PC-9 (cell line): Measurements from ENCODE around the gene INTS13. TPM values are rescaled to one million over a fixed set of nuclear protein-coding genes. Genes with fewer than 3 reads are reported as not detected.

Source experiments
- BruUV-seq: library from RNA; stranded (reverse); fragments of 400-500 nt; replicated peaks from 2 replicates; lab custom pipeline; 2021; lab: Mats Ljungman, UMichigan
- CTCF ChIA-PET: fragments of 300-600 bp; sonication (Branson Sonifier 250); formaldehyde crosslinking; loops from one replicate; lab custom pipeline; 2022; ENCODE audit warnings: antibody characterized with exemption; lab: Charles Lee
- POLR2A ChIA-PET: fragments of 300-600 bp; sonication (Branson Sonifier 250); formaldehyde crosslinking; loops from one replicate; lab custom pipeline; 2022; ENCODE audit warnings: antibody characterized with exemption; ENCODE audit not compliant: unreplicated experiment; lab: Charles Lee
- DNase-seq, 2 experiments: peaks; one replicate each; pipeline versions ENCODE4 v3.0.0 to v3.0.0-alpha.2; 2015 to 2022; ENCODE audit warnings: mixed read lengths in 1 of 2
- H2AFZ ChIP-seq: fragments of 200-600 bp; sonication (generic); 2 replicates; pipeline ENCODE4 v1.8.1; 2017; ENCODE audit warnings: antibody characterized with exemption
- H3F3A ChIP-seq: fragments of 200-600 bp; sonication (generic); 2 replicates; pipeline ENCODE4 v1.8.1; 2017; ENCODE audit warnings: antibody characterized with exemption, mild to moderate bottlenecking, low read depth; ENCODE audit not compliant: insufficient read depth
- H3K27ac ChIP-seq: fragments of 200-600 bp; sonication (generic); 2 replicates; pipeline ENCODE4 v1.6.1; 2016; ENCODE audit warnings: mixed run types
- H3K27me3 ChIP-seq: fragments of 200-600 bp; sonication (generic); 2 replicates; pipeline ENCODE4 v1.6.1; 2016; ENCODE audit warnings: low read depth, mixed run types; ENCODE audit not compliant: insufficient read depth
- H3K36me3 ChIP-seq: fragments of 200-600 bp; sonication (generic); 2 replicates; pipeline ENCODE4 v1.6.1; 2016; ENCODE audit warnings: low read depth, mixed run types
- H3K4me1 ChIP-seq: fragments of 200-600 bp; sonication (generic); replicated peaks from 2 replicates; pipeline ENCODE4 v1.6.1; 2016; ENCODE audit warnings: mixed run types; ENCODE audit not compliant: insufficient read depth
- H3K4me2 ChIP-seq: fragments of 200-600 bp; sonication (generic); 2 replicates; pipeline ENCODE4 v1.6.1; 2017; ENCODE audit warnings: mixed run types
- H3K4me3 ChIP-seq: fragments of 200-600 bp; sonication (generic); 2 replicates; pipeline ENCODE4 v1.6.1; 2016; ENCODE audit warnings: mixed run types
- H3K79me2 ChIP-seq: fragments of 200-600 bp; sonication (generic); 2 replicates; pipeline ENCODE4 v1.6.1; 2017; ENCODE audit warnings: low read depth, mixed run types
- H3K9me2 ChIP-seq: fragments of 200-600 bp; sonication (generic); 2 replicates; pipeline ENCODE4 v1.8.1; 2017; ENCODE audit warnings: mild to moderate bottlenecking; ENCODE audit not compliant: insufficient read depth
- H3K9me3 ChIP-seq: fragments of 200-600 bp; sonication (generic); 2 replicates; pipeline ENCODE4 v1.8.1; 2016; ENCODE audit warnings: low read depth; ENCODE audit not compliant: insufficient read depth
- H4K20me1 ChIP-seq: fragments of 200-600 bp; sonication (generic); 2 replicates; pipeline ENCODE4 v1.8.1; 2017; ENCODE audit not compliant: insufficient read depth
- EZH2 ChIP-seq: fragments of 200-600 bp; sonication (generic); IDR thresholded peaks from 2 replicates; pipeline ENCODE4 v1.8.0; 2017; ENCODE audit warnings: antibody characterized with exemption, low read depth
- intact Hi-C: fragments of 100-400 bp; cut with micrococcal nuclease; formaldehyde crosslinking; loops from one replicate; pipeline ENCODE4 v1.10.0; 2022; ENCODE audit not compliant: unreplicated experiment
- total RNA-seq: library from RNA; stranded (reverse); gene quantifications from 2 replicates; pipeline ENCODE4 v1.2.3, GENCODE V29; 2021
- TF ChIP-seq, protein P1 (sequence below): fragments of 200-600 bp; sonication (generic); conservative IDR thresholded peaks from 2 replicates; pipeline ENCODE4 v1.6.1; 2017; ENCODE audit warnings: mixed run types, antibody characterized with exemption, mild to moderate bottlenecking, moderate library complexity

Gene INTS13
- total RNA-seq, 1 experiment from 2014 or later, result 40.8 TPM

GRCh38 chr12:26891704-26892103, 46.1 kb downstream of the INTS13 start:
- no TSS peak for BruUV-seq
- no peak for TF ChIP-seq EZH2
- TF ChIP-seq, protein P1, sequence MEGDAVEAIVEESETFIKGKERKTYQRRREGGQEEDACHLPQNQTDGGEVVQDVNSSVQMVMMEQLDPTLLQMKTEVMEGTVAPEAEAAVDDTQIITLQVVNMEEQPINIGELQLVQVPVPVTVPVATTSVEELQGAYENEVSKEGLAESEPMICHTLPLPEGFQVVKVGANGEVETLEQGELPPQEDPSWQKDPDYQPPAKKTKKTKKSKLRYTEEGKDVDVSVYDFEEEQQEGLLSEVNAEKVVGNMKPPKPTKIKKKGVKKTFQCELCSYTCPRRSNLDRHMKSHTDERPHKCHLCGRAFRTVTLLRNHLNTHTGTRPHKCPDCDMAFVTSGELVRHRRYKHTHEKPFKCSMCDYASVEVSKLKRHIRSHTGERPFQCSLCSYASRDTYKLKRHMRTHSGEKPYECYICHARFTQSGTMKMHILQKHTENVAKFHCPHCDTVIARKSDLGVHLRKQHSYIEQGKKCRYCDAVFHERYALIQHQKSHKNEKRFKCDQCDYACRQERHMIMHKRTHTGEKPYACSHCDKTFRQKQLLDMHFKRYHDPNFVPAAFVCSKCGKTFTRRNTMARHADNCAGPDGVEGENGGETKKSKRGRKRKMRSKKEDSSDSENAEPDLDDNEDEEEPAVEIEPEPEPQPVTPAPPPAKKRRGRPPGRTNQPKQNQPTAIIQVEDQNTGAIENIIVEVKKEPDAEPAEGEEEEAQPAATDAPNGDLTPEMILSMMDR, result no peak

GRCh38 chr12:26890784-26891183, 47.0 kb downstream of the INTS13 start:
- TF ChIP-seq EZH2, result no peak
- TF ChIP-seq, protein P1, result no peak

More at GRCh38 chr12:26891704-26892103, 46.1 kb downstream of the INTS13 start:
- Histone ChIP-seq H3K36me3 (no peaks in the 10 kb centered on the region), H3F3A (no peaks in the 10 kb centered on the region), H4K20me1 (no peaks in the 10 kb centered on the region), H3K79me2 (no peaks in the 10 kb centered on the region), H3K4me2 (no peak overlapping the region), H3K27ac (no peak overlapping the region), H3K9me2 (no peaks in the 10 kb centered on the region), H3K9me3 (no peaks in the 10 kb centered on the region), H2AFZ (no peak overlapping the region), H3K4me3 (no peak overlapping the region), H3K27me3 (no peaks in the 10 kb centered on the region), H3K4me1 (no peaks in the 10 kb centered on the region)
- ChIA-PET CTCF (no interaction called here), POLR2A (no interaction called here)
- intact Hi-C loops, result no loop called here
- DNase-seq, result no peak

DNA sequence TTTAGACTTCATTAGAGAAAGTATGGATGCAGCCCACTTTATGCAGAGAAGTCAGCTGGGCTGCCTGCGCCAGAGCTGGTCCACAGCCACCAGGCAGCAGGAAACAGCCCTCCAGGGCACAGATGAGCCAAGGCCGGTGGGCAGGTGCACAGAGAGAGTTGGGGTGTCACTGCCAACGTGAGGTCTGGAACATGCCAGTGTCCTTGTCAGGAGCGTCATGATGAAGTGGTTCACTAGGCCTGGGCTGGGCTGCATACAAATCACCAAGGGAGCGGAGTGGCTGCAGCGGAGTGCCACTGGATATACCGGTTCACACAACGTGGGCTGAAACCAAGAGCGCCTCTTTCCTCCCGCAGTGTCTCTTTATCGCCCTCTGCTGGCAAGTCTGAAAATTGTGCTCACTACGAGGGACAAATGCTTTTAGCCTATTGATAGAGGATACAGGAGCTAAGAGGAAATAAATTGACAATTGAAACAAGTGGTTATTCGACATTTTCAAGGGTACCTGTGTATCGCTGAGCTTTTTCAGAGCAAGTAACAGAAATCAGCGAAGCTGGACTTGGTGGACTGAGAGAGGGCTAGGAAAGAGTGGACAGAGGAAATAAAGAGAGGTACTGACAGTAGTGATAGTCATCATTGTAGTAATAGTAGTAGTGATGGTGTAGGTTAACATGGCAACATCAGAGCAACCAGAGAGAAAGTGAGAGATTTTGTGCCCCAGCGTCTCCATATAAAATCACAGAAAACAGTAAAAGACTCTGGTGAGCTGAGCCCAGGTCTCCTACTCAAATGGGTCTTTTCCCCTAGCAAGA, 52.8 kb downstream of the INTS13 start:
- ChIA-PET POLR2A (interaction anchor here (0.6 to 0.7 kb wide), 2 partner anchors 297 to 460 kb away, joined by 4 to 9 read pairs; no protein-coding TSS in a partner anchor), CTCF (interaction anchor here (0.5 to 1.2 kb wide), 12 partner anchors 18 to 1426 kb away, joined by 3 to 6 read pairs (median 4); no protein-coding TSS in a partner anchor)
- no peak overlapping the region for H3K27ac ChIP-seq
- no peak for TF ChIP-seq EZH2
- TF ChIP-seq, protein P1, result peak; percentile 95
- H3K4me3 ChIP-seq, result no peak overlapping the region
- no peaks in the 10 kb centered on the region for H3K79me2 ChIP-seq
- H3K4me2 ChIP-seq, result peak overlapping the region; percentile 74
- no peaks in the 10 kb centered on the region for H3K9me3 ChIP-seq
- intact Hi-C loops, result loop anchor here (1.0 to 10.0 kb wide), 3 partner anchors 32 to 768 kb away; no protein-coding TSS in a partner anchor
- peak; percentile 81 to 90 for DNase-seq
- no peaks in the 10 kb centered on the region for H4K20me1 ChIP-seq
- H3K4me1 ChIP-seq, result no peaks in the 10 kb centered on the region
- no peaks in the 10 kb centered on the region for H3F3A ChIP-seq
- H3K9me2 ChIP-seq, result no peaks in the 10 kb centered on the region
- H3K36me3 ChIP-seq, result no peaks in the 10 kb centered on the region
- BruUV-seq, result no TSS peak
- H3K27me3 ChIP-seq, result no peaks in the 10 kb centered on the region
- no peak overlapping the region for H2AFZ ChIP-seq

More at GRCh38 chr12:26890784-26891183, 47.0 kb downstream of the INTS13 start:
- H3K4me2 ChIP-seq, result no peak overlapping the region
- no TSS peak for BruUV-seq
- no peak overlapping the region for H3K4me3 ChIP-seq
- no peaks in the 10 kb centered on the region for H3K27me3 ChIP-seq
- intact Hi-C loops, result no loop called here
- H3K9me3 ChIP-seq, result no peaks in the 10 kb centered on the region
- no peak for DNase-seq
- ChIA-PET POLR2A (no interaction called here), CTCF (interaction anchor here (0.7 kb wide), 1 partner anchor 384 kb away, joined by 3 read pairs; no protein-coding TSS in a partner anchor)
- H3K36me3 ChIP-seq, result no peaks in the 10 kb centered on the region
- no peaks in the 10 kb centered on the region for H3K4me1 ChIP-seq
- no peaks in the 10 kb centered on the region for H3K9me2 ChIP-seq
- no peaks in the 10 kb centered on the region for H3K79me2 ChIP-seq
- H3F3A ChIP-seq, result no peaks in the 10 kb centered on the region
- H2AFZ ChIP-seq, result no peak overlapping the region
- no peak overlapping the region for H3K27ac ChIP-seq
- H4K20me1 ChIP-seq, result no peaks in the 10 kb centered on the region
